Lung (tissue), 12 donors: ENCODE data around the gene PPP1R1B. TPM values are rescaled to one million over a fixed set of nuclear protein-coding genes. Genes with fewer than 3 reads are reported as not detected.

Experiments
- ATAC-seq: fragments of 200-7000 bp; cut with Tn5 transposase; one replicate; pipeline ENCODE4 v1.9.1; 2020; ENCODE audit warnings: moderate number of reproducible peaks; ENCODE audit not compliant: insufficient read depth, low FRiP score
- DNase-seq, 3 donors: peaks; one replicate each; pipeline ENCODE4 v3.0.0-alpha.2; 2013 to 2017
- H3K27ac ChIP-seq, 2 donors: one replicate each; pipeline ENCODE4 v1.5.1; 2013; ENCODE audit warnings: mild to moderate bottlenecking in 2 of 2, moderate library complexity in 2 of 2, control low read depth in 1 of 2, inconsistent platforms in 1 of 2, low read depth in 1 of 2, low read length in 1 of 2
- H3K27me3 ChIP-seq, 3 donors: one replicate each; pipeline ENCODE4 v1.5.1; 2013; ENCODE audit warnings: low read length in 2 of 3; ENCODE audit not compliant: control insufficient read depth in 3 of 3, insufficient read depth in 3 of 3
- H3K36me3 ChIP-seq, 4 donors: one replicate each; pipeline ENCODE4 v1.5.1; 2013; ENCODE audit warnings: low read length in 4 of 4, mild to moderate bottlenecking in 1 of 4, moderate library complexity in 1 of 4; ENCODE audit not compliant: control insufficient read depth in 4 of 4, insufficient read depth in 4 of 4
- H3K4me1 ChIP-seq, 5 donors: one replicate each; pipeline ENCODE4 v1.5.1; 2013; ENCODE audit warnings: low read length in 5 of 5, mild to moderate bottlenecking in 2 of 5, moderate library complexity in 1 of 5; ENCODE audit not compliant: control insufficient read depth in 5 of 5, insufficient read depth in 5 of 5
- H3K4me3 ChIP-seq: one replicate; pipeline ENCODE4 v1.5.1; 2013; ENCODE audit warnings: mild to moderate bottlenecking, control low read depth, moderate library complexity
- H3K9ac ChIP-seq, 2 donors: one replicate each; pipeline ENCODE4 v1.5.1; 2013; ENCODE audit warnings: low read length in 2 of 2, control low read depth in 1 of 2; ENCODE audit not compliant: insufficient read depth in 1 of 2
- H3K9me3 ChIP-seq, 4 donors: one replicate each; pipeline ENCODE4 v1.5.1; 2013; ENCODE audit warnings: low read length in 3 of 4, mild to moderate bottlenecking in 1 of 4, moderate library complexity in 1 of 4; ENCODE audit not compliant: control insufficient read depth in 4 of 4, insufficient read depth in 3 of 4
- CTCF ChIP-seq: IDR thresholded peaks from 2 replicates; pipeline ENCODE4 v1.5.1; 2012; ENCODE audit warnings: mild to moderate bottlenecking; ENCODE audit errors: control extremely low read depth, extremely low read depth
- WGBS, 2 donors: extraction: QIAGEN DNeasy Blood & Tissue Kit; methylation state at CpG; one replicate each; pipeline ENCODE4 v1.1.7; 2013; 5-methylcytosine and 5-hydroxymethylcytosine counted together
- polyA plus RNA-seq, 2 donors: library from polyadenylated mRNA; stranded (reverse); fragments of 200-250 nt; gene quantifications; one replicate each; pipeline ENCODE4 v1.2.1, GENCODE V29; 2013
- total RNA-seq, 2 donors: library from RNA; depleted of rRNA in 1 of 2; stranded (reverse); fragments of >200 nt in 1 of 2; gene quantifications; one replicate each; pipeline ENCODE4 v1.2.1, GENCODE V29; 2014 to 2021
- donor health status: control.
- donor health status: control.
- donor health status: Bipolar disorder and iron deficiency.
- donor health status: healthy.
- donor health status: DM: yes; HTN: yes; CAD: no.

Gene PPP1R1B
- total and polyA plus RNA-seq, 4 donors = 21.3 to 36.4 (median 24.8) TPM

- H3K4me1 ChIP-seq = peaks cover 0 to 14% (median 3%) of the 10 kb centered on the region in 5 donors
- no peak overlapping the region for H3K4me3 ChIP-seq
- no peaks in the 10 kb centered on the region for H3K36me3 ChIP-seq
- no peak for TF ChIP-seq CTCF
- no peak overlapping the region for H3K27ac ChIP-seq
- DNase-seq (no peak), ATAC-seq (no peak)
- peaks cover 0 to 6% (median 0%) of the 10 kb centered on the region in 4 donors for H3K9me3 ChIP-seq
- H3K9ac ChIP-seq = no peak overlapping the region
- 10 to 16% methylated on average over 13 of the region's 13 CpGs for whole genome bisulfite sequencing, 2 donors
- H3K27me3 ChIP-seq = peaks cover 12 to 95% (median 81%) of the 10 kb centered on the region in 3 donors
Measured at GRCh38 chr17:39598047-39598481, 28.7 kb upstream of the PPP1R1B start.

DNA sequence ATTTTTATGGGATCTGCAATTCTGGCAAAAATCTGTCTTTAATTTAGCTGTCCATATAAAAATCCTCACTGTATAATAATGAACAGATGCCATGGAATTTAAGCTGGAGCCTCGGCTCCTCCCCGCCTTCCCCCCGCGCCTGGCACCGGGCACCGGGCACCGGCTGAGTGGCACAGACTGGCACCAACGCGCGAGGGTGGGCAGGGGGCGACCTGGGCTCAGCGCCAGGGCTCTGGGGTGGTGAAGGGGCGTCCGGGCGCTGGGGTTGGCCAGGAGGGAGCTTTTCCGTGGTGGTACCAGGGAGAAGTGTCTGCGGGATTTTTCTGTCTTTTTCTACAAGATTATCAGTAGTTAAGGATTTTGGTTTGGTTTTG, 28.1 kb upstream of the PPP1R1B start:
- DNase-seq (no peak), ATAC-seq (no peak)
- H3K27me3 ChIP-seq = peaks cover 12 to 97% (median 86%) of the 10 kb centered on the region in 3 donors

GRCh38 chr17:39599004-39599664, 27.6 kb upstream of the PPP1R1B start:
- ATAC-seq (no peak), DNase-seq (no peak)
- peaks cover 12 to 97% (median 91%) of the 10 kb centered on the region in 3 donors for H3K27me3 ChIP-seq
- no peak overlapping the region for H3K27ac ChIP-seq
- 2 to 5% methylated on average over 36 of the region's 36 CpGs for WGBS, 2 donors
- H3K36me3 ChIP-seq = no peaks in the 10 kb centered on the region
- no peak overlapping the region for H3K9ac ChIP-seq
- H3K4me3 ChIP-seq = no peak overlapping the region
- peaks cover 0 to 6% (median 0%) of the 10 kb centered on the region in 4 donors for H3K9me3 ChIP-seq
- H3K4me1 ChIP-seq = peaks cover 0 to 14% (median 3%) of the 10 kb centered on the region in 5 donors
- TF ChIP-seq CTCF = no peak

More for the DNA sequence above, 28.1 kb upstream of the PPP1R1B start:
- peaks cover 0 to 6% (median 0%) of the 10 kb centered on the region in 4 donors for H3K9me3 ChIP-seq
- no peak overlapping the region for H3K4me3 ChIP-seq
- no peak for TF ChIP-seq CTCF
- no peak overlapping the region for H3K9ac ChIP-seq
- peaks cover 0 to 14% (median 3%) of the 10 kb centered on the region in 5 donors for H3K4me1 ChIP-seq
- H3K27ac ChIP-seq = no peak overlapping the region
- no peaks in the 10 kb centered on the region for H3K36me3 ChIP-seq
- 5 to 7% methylated on average over 17 of the region's 17 CpGs for WGBS, 2 donors
